ENCODE data around the gene NR2C2.

The NR2C2 gene

GRCh38 chr3:14905055-14905657 is 42.2 kb upstream of the NR2C2 start:
- TF ChIP-seq CTCF (IDR thresholded peaks at IDR 0.05; ENCODE audit: insufficient read depth, low read depth, low read length, missing control alignments): no peak
- no peak overlapping the region for H3K4me3 ChIP-seq (ENCODE audit: low read depth, low read length)
- DNase-seq (ENCODE audit: low read depth): no peak

DNA sequence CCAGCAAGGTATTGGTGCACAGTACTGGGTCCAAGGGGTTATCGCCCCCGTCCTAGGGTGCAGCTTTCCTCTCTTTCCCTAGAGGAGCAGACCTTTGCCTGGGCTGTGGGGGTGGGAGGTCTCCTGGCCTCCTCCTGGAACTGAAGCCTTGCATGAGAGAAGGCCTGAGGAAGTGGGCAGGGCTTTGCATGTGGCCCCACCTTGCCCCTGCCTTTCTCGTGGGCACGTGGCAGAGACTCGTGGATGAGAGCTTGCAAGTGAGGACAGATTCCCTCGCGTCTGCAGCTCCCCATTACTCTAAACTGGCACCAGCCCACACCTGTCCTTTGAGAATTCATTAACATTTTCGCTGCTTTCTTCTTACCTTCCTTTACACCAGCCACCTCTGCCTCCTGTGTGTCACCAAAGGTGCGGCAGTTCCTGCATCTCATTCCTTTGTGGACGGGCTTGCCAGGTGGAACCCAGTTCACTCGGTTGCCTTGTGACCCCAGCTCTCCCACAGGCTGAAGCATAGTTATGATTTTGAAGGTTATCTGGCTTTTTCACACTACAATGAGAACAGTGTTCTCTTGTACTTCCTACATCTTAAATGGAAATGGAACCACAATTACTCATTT is 40.9 kb upstream of the NR2C2 start:
- no peak for DNase-seq (ENCODE audit: low read depth)
- no peak for TF ChIP-seq CTCF (IDR thresholded peaks at IDR 0.05; ENCODE audit: insufficient read depth, low read depth, low read length, missing control alignments)
- H3K4me3 ChIP-seq (ENCODE audit: low read depth, low read length): no peak overlapping the region

- no peak overlapping the region for H3K4me3 ChIP-seq (ENCODE audit: low read depth, low read length)
- no peak for DNase-seq (ENCODE audit: low read depth)
- no peak for TF ChIP-seq CTCF (IDR thresholded peaks at IDR 0.05; ENCODE audit: insufficient read depth, low read depth, low read length, missing control alignments)
These were observed 40.1 kb upstream of the NR2C2 start for GRCh38 chr3:14907043-14907966.

DNA sequence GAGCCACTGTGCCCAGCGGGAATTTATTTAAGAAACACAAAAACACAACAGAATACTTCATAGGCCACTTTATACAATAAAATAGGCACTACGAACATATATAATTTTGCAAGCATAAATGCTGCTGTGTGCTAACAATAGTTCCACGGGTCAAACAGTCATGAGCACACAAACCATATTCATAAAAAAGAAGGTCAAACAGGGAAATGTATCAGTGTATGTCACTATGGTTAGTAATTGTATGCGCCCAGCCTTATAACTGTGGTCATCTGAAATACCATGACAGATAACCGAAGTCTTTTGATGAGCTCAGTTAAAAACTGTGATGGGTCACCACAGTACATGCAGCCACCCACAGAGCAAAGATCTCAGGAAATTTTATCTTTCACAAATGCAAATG is 38.1 kb upstream of the NR2C2 start:
- no peak for DNase-seq (ENCODE audit: low read depth)

GRCh38 chr3:14911651-14912050 is 35.7 kb upstream of the NR2C2 start:
- TF ChIP-seq CTCF (IDR thresholded peaks at IDR 0.05; ENCODE audit: insufficient read depth, low read depth, low read length, missing control alignments): no peak
- H3K4me3 ChIP-seq (ENCODE audit: low read depth, low read length): no peak overlapping the region
- DNase-seq (ENCODE audit: low read depth): no peak

More for the DNA sequence above, 38.1 kb upstream of the NR2C2 start:
- H3K4me3 ChIP-seq (ENCODE audit: low read depth, low read length): no peak overlapping the region
- TF ChIP-seq CTCF (IDR thresholded peaks at IDR 0.05; ENCODE audit: insufficient read depth, low read depth, low read length, missing control alignments): no peak

DNA sequence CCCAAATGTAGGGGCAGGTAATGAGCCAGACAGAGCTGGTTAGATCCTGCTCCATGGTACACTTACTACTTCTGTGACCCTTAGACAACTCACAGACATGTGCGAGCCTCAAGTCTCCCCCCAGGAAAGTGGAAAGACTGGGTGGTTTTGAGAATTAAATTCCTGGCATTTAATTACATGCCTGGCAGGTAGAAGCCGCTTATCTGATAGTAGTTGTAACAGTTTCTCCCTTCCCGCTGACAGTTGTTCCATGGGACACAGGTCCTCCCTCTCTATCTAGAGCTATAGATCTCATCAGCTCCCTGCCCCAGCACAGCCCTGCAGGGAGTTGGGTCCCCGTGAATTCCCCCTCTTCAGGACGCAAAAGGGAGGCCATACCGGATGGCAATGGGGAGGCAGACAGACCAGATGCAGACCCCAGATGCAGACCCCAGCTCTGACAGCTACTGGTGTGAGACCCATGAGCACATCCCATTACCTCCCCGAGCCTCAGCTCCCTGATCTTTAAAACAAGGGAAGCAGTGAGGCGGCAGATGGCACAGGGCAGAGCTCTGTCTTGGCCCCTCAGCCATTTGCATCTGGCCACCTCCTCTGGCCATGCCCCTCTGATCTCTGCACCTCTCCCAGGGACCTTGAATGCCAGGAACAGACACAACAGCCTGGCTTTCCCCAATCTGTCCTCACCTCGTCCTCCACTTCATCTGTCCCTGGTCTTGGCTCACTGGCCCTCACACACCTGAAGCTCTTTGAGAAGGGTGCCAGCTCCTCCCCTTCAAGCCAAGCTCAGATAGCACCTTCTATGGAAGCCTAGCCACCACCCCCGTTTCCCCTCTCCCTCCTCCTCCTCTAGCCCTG is 34.1 kb upstream of the NR2C2 start:
- DNase-seq (ENCODE audit: low read depth): no peak
- no peak overlapping the region for H3K4me3 ChIP-seq (ENCODE audit: low read depth, low read length)
- no peak for TF ChIP-seq CTCF (IDR thresholded peaks at IDR 0.05; ENCODE audit: insufficient read depth, low read depth, low read length, missing control alignments)

Data from GM12865 (cell line).